H1 (cell line): ENCODE data around the gene PACC1. TPM values are rescaled to one million over a fixed set of nuclear protein-coding genes. Genes with fewer than 3 reads are reported as not detected.

Source experiments
- CTCF ChIA-PET: fragments of 300-600 bp; sonication (Branson Sonifier 250); formaldehyde crosslinking; loops from one replicate; lab custom pipeline; 2021; ENCODE audit not compliant: partially characterized antibody; lab: Charles Lee
- POLR2A ChIA-PET: fragments of 300-600 bp; sonication (Branson Sonifier 250); formaldehyde crosslinking; loops from one replicate; lab custom pipeline; 2021; ENCODE audit warnings: inconsistent platforms; ENCODE audit not compliant: partially characterized antibody; lab: Charles Lee
- DNase-seq, 2 experiments: peaks; one replicate each; pipeline versions ENCODE4 v3.0.0 to v3.0.0-alpha.2; 2010 to 2022; ENCODE audit warnings: low spot score in 2 of 2, low read depth in 1 of 2, mixed read lengths in 1 of 2
- FAIRE-seq: peaks from 2 replicates; lab custom pipeline; 2011; peaks lifted over from hg19 to GRCh38; lab: Jason Lieb, UNC
- H2AFZ ChIP-seq: 2 replicates; pipeline ENCODE4 v1.8.1; 2012; ENCODE audit warnings: low read length, inconsistent platforms
- H2AK5ac ChIP-seq: 2 replicates; pipeline ENCODE4 v1.6.1; 2013; ENCODE audit warnings: low read depth, low read length
- H2BK120ac ChIP-seq: replicated peaks from 2 replicates; pipeline ENCODE3; 2013; ENCODE audit warnings: low read depth, low read length, inconsistent platforms
- H2BK12ac ChIP-seq: 2 replicates; pipeline ENCODE4 v1.6.1; 2013; ENCODE audit warnings: low read depth, low read length
- H2BK15ac ChIP-seq: 2 replicates; pipeline ENCODE4 v1.6.1; 2013; ENCODE audit warnings: low read length
- H2BK20ac ChIP-seq: 2 replicates; pipeline ENCODE4 v1.6.1; 2013; ENCODE audit warnings: low read length
- H2BK5ac ChIP-seq: 2 replicates; pipeline ENCODE4 v1.6.1; 2013; ENCODE audit warnings: low read depth, low read length
- H3K14ac ChIP-seq: 2 replicates; pipeline ENCODE4 v1.6.1; 2013; ENCODE audit warnings: inconsistent platforms; ENCODE audit not compliant: insufficient read length
- H3K18ac ChIP-seq: 2 replicates; pipeline ENCODE4 v1.6.1; 2013; ENCODE audit warnings: low read length; ENCODE audit errors: extremely low read depth
- H3K23ac ChIP-seq: 2 replicates; pipeline ENCODE4 v1.6.1; 2013; ENCODE audit warnings: inconsistent platforms; ENCODE audit not compliant: insufficient read length
- H3K23me2 ChIP-seq: 2 replicates; pipeline ENCODE4 v1.6.1; 2013; ENCODE audit warnings: low read depth, low read length
- H3K27ac ChIP-seq: 2 replicates; pipeline ENCODE4 v1.6.1; 2011; ENCODE audit warnings: low read depth, low read length, inconsistent platforms
- H3K27me3 ChIP-seq, 4 experiments: replicated peaks in 1 of 4; 1 replicate in 1 of 4; 2 replicates in 3 of 4; pipeline versions ENCODE4 v1.6.1 to v1.8.1; 2011 to 2013; ENCODE audit warnings: low read length in 3 of 4, mild to moderate bottlenecking in 3 of 4, inconsistent platforms in 2 of 4, mixed read lengths in 2 of 4, moderate library complexity in 1 of 4; ENCODE audit not compliant: control insufficient read depth in 3 of 4, insufficient read depth in 3 of 4; ENCODE audit errors: extremely low read depth in 1 of 4
- H3K36me3 ChIP-seq, 4 experiments: 2 replicates each; pipeline versions ENCODE4 v1.6.1 to v1.8.1; 2011 to 2013; ENCODE audit warnings: mild to moderate bottlenecking in 4 of 4, low read length in 3 of 4, moderate library complexity in 2 of 4, control low read depth in 1 of 4, inconsistent platforms in 1 of 4; ENCODE audit not compliant: insufficient read depth in 4 of 4, control insufficient read depth in 2 of 4
- H3K4ac ChIP-seq: replicated peaks from 2 replicates; pipeline ENCODE3; 2013; ENCODE audit warnings: low read length, low read depth, mixed read lengths, inconsistent platforms; ENCODE audit not compliant: insufficient read length
- H3K4me1 ChIP-seq, 4 experiments: replicated peaks in 1 of 4; 1 replicate in 1 of 4; 2 replicates in 3 of 4; pipeline versions ENCODE4 v1.6.1 to v1.8.1; 2011 to 2013; ENCODE audit warnings: low read length in 3 of 4, inconsistent platforms in 2 of 4, mixed read lengths in 1 of 4; ENCODE audit not compliant: insufficient read depth in 4 of 4, control insufficient read depth in 3 of 4
- H3K4me2 ChIP-seq, 2 experiments: 2 replicates each; pipeline versions ENCODE4 v1.6.1 to v1.8.1; 2011 to 2013; ENCODE audit warnings: low read depth in 2 of 2, low read length in 2 of 2, control low read depth in 1 of 2, inconsistent platforms in 1 of 2, mild to moderate bottlenecking in 1 of 2; ENCODE audit not compliant: insufficient read depth in 1 of 2
- H3K4me3 ChIP-seq, 4 experiments: fragments of 200-600, 300-600 bp in 1 of 4; sonication (generic), shearing (Covaris generic), sonication (Bioruptor Twin) in 1 of 4; 2 replicates each; pipeline versions ENCODE4 v1.5.1 to v1.8.1; 2011 to 2016; ENCODE audit warnings: low read length in 4 of 4, low read depth in 3 of 4, control low read depth in 2 of 4, inconsistent platforms in 2 of 4, mild to moderate bottlenecking in 2 of 4, mixed read lengths in 1 of 4, moderate library complexity in 1 of 4; ENCODE audit not compliant: insufficient read depth in 2 of 4; ENCODE audit errors: extremely low read depth in 1 of 4
- H3K56ac ChIP-seq: replicated peaks from 2 replicates; pipeline ENCODE3; 2013; ENCODE audit warnings: low read depth, mild to moderate bottlenecking, mixed read lengths, low read length, inconsistent platforms; ENCODE audit not compliant: insufficient read length
- H3K79me1 ChIP-seq: 2 replicates; pipeline ENCODE4 v1.6.1; 2013; ENCODE audit warnings: low read depth, low read length, control low read depth
- H3K79me2 ChIP-seq, 2 experiments: 2 replicates each; pipeline versions ENCODE4 v1.6.1 to v1.8.1; 2012 to 2013; ENCODE audit warnings: low read length in 2 of 2, mild to moderate bottlenecking in 2 of 2, inconsistent platforms in 1 of 2; ENCODE audit not compliant: insufficient read depth in 2 of 2, control insufficient read depth in 1 of 2
- H3K9ac ChIP-seq, 4 experiments: replicated peaks in 1 of 4; 1 replicate in 1 of 4; 2 replicates in 3 of 4; pipeline versions ENCODE4 v1.6.1 to v1.8.1; 2011 to 2013; ENCODE audit warnings: low read depth in 3 of 4, low read length in 3 of 4, control low read depth in 2 of 4, mild to moderate bottlenecking in 2 of 4, moderate library complexity in 2 of 4, inconsistent platforms in 1 of 4; ENCODE audit errors: extremely low read depth in 1 of 4
- H3K9me3 ChIP-seq, 2 experiments: 2 replicates each; pipeline versions ENCODE4 v1.6.1 to v1.8.1; 2012 to 2013; ENCODE audit warnings: mild to moderate bottlenecking in 2 of 2, moderate library complexity in 2 of 2, control low read depth in 1 of 2, inconsistent platforms in 1 of 2, low read depth in 1 of 2, low read length in 1 of 2, mixed read lengths in 1 of 2; ENCODE audit not compliant: insufficient read depth in 2 of 2
- H4K20me1 ChIP-seq, 2 experiments: replicated peaks in 1 of 2; 2 replicates each; pipeline versions ENCODE3 to v1.8.1; 2011 to 2013; ENCODE audit warnings: inconsistent platforms in 2 of 2, low read length in 2 of 2, mild to moderate bottlenecking in 1 of 2; ENCODE audit not compliant: insufficient read depth in 2 of 2, control insufficient read depth in 1 of 2
- H4K5ac ChIP-seq: 2 replicates; pipeline ENCODE4 v1.6.1; 2013; ENCODE audit warnings: low read length, low read depth, mixed read lengths, inconsistent platforms; ENCODE audit not compliant: insufficient read length
- H4K8ac ChIP-seq: 2 replicates; pipeline ENCODE4 v1.8.0; 2013; ENCODE audit warnings: mild to moderate bottlenecking, moderate library complexity, low read length, inconsistent platforms; ENCODE audit not compliant: insufficient read depth; ENCODE audit errors: extremely low read depth
- H4K91ac ChIP-seq: replicated peaks from 2 replicates; pipeline ENCODE3; 2013; ENCODE audit warnings: low read length, mixed read lengths, inconsistent platforms; ENCODE audit not compliant: insufficient read length
- ATF2 ChIP-seq: IDR thresholded peaks from 2 replicates; pipeline ENCODE4 v1.6.1; 2012; ENCODE audit warnings: low read length, inconsistent platforms
- CEBPB ChIP-seq: IDR thresholded peaks from 2 replicates; pipeline ENCODE4 v1.6.1; 2012; ENCODE audit warnings: low read depth, low read length
- E2F6 ChIP-seq: IDR thresholded peaks from 2 replicates; pipeline ENCODE4 v1.6.1; 2012; ENCODE audit warnings: inconsistent platforms
- KDM1A ChIP-seq: fragments of 200-600, 300-600 bp; sonication (generic); IDR thresholded peaks from 2 replicates; pipeline ENCODE4 v1.7.1; 2016; ENCODE audit warnings: mild to moderate bottlenecking, low read length, borderline replicate concordance
- KDM4A ChIP-seq: IDR thresholded peaks from one replicate; pipeline ENCODE4 v1.7.1; 2012; ENCODE audit warnings: low read depth, mild to moderate bottlenecking, moderate library complexity, low read length, inconsistent platforms; ENCODE audit not compliant: severe bottlenecking
- KDM5A ChIP-seq: fragments of 200-600 bp; IDR thresholded peaks from 2 replicates; pipeline ENCODE4 v1.7.1; 2012; ENCODE audit warnings: mild to moderate bottlenecking, low read length, inconsistent platforms, mixed read lengths
- POLR2AphosphoS5 ChIP-seq: IDR thresholded peaks from 2 replicates; pipeline ENCODE4 v1.6.1; 2011; ENCODE audit warnings: low read depth, low read length
- RAD21 ChIP-seq, 2 experiments: IDR thresholded peaks in 1 of 2; conservative IDR thresholded peaks in 1 of 2; 2 replicates each; pipeline ENCODE4 v1.6.1; 2011; ENCODE audit warnings: low read depth in 2 of 2, low read length in 2 of 2, improper control_type of control experiment in 1 of 2, inconsistent platforms in 1 of 2, mild to moderate bottlenecking in 1 of 2, moderate library complexity in 1 of 2
- SIRT6 ChIP-seq: IDR thresholded peaks from one replicate; pipeline ENCODE4 v1.7.1; 2012; ENCODE audit warnings: low read length, inconsistent platforms
- SP4 ChIP-seq: IDR thresholded peaks from 2 replicates; pipeline ENCODE4 v1.6.1; 2012; ENCODE audit warnings: low read length, inconsistent platforms
- SRF ChIP-seq: IDR thresholded peaks from 2 replicates; pipeline ENCODE4 v1.6.1; 2011; ENCODE audit warnings: mild to moderate bottlenecking, low read depth, low read length, moderate library complexity
- ZNF274 ChIP-seq: IDR thresholded peaks from 2 replicates; pipeline ENCODE4 v1.7.0; 2012; ENCODE audit warnings: low read length, borderline replicate concordance; ENCODE audit errors: extremely low read depth
- WGBS, 2 experiments: shearing (Covaris generic) in 1 of 2; methylation state at CpG; one replicate each; pipeline versions ENCODE4 v1.1.6 to v1.1.7; 2013 to 2015; ENCODE audit warnings: low lambda C conversion rate in 2 of 2, mixed read lengths in 2 of 2, inconsistent platforms in 1 of 2, low coverage in 1 of 2, missing lambda C conversion rate in 1 of 2; ENCODE audit not compliant: insufficient replicate concordance in 2 of 2, insufficient coverage in 1 of 2, insufficient read length in 1 of 2; ENCODE audit errors: extremely low coverage in 1 of 2, missing lambda C conversion rate in 1 of 2; 5-methylcytosine and 5-hydroxymethylcytosine counted together
- polyA plus RNA-seq, 7 experiments: library from polyadenylated mRNA; depleted of rRNA in 3 of 7; stranded (reverse) in 5 of 7; unstranded in 2 of 7; fragments of >200 nt in 5 of 7; fragments of 200-250 nt in 2 of 7; gene quantifications; 1 replicate in 5 of 7; 2 replicates in 1 of 7; 4 replicates in 1 of 7; pipeline versions ENCODE4 v1.2.1 to v1.2.3, GENCODE V29; 2011 to 2013; ENCODE audit warnings: missing spikeins in 2 of 7, mixed read lengths in 2 of 7
- total RNA-seq: library from RNA; stranded (reverse); fragmentation: NEBNext Ultra II Directional; extraction: Animal tissue kit (Norgen Biotek cat#: 25700); gene quantifications from 2 replicates; pipeline ENCODE4 v1.2.1, GENCODE V29; 2021

The PACC1 gene
- total and polyA plus RNA-seq, 2 of the 8 experiments (the other 6 are each of a cell fraction or from before 2014, with no cell fraction given) = 18.8 to 23.5 TPM

- Histone ChIP-seq H4K20me1 (peaks cover 3 to 5% of the 10 kb centered on the region in 2 experiments), H4K8ac (no peak overlapping the region), H2BK120ac (no peak overlapping the region), H3K4ac (no peak overlapping the region), H4K91ac (no peak overlapping the region), H3K27ac (no peak overlapping the region), H3K18ac (no peak overlapping the region), H3K9me3 (no peaks in the 10 kb centered on the region), H2AK5ac (no peak overlapping the region), H2BK15ac (no peak overlapping the region), H3K4me3 (no peak overlapping the region), H4K5ac (no peak overlapping the region), H3K4me1 (no peaks in the 10 kb centered on the region), H3K56ac (no peak overlapping the region), H3K9ac (no peak overlapping the region), H3K23ac (no peak overlapping the region), H3K79me1 (no peaks in the 10 kb centered on the region), H2BK20ac (no peak overlapping the region), H2BK5ac (no peak overlapping the region), H3K79me2 (no peaks in the 10 kb centered on the region), H3K4me2 (no peak overlapping the region), H3K14ac (no peak overlapping the region), H3K36me3 (peaks cover 5 to 25% (median 15%) of the 10 kb centered on the region in 4 experiments), H2AFZ (no peak overlapping the region), H3K23me2 (no peaks in the 10 kb centered on the region), H2BK12ac (no peak overlapping the region), H3K27me3 (no peaks in the 10 kb centered on the region)
- 95% methylated on average over 7 of the region's 7 CpGs; no CpG with 5 or more reads in 1 of the 2 experiments for WGBS, 2 experiments
- CTCF ChIA-PET = interaction anchor here (0.7 to 7.5 kb wide), 7 partner anchors 9 to 305 kb away, joined by 3 to 95 read pairs (median 33); no protein-coding TSS in a partner anchor
- DNase-seq (no peak), FAIRE-seq (no peak)
- POLR2A ChIA-PET = interaction anchor here (0.6 kb wide), 1 partner anchor 469 kb away, joined by 3 read pairs; no protein-coding TSS in a partner anchor
- TF ChIP-seq SP4 (no peak), SRF (no peak), E2F6 (no peak), KDM1A (no peak), KDM5A (no peak), SIRT6 (no peak), RAD21 (IDR thresholded peaks at IDR 0.05 in 1 of 2, conservative IDR thresholded peaks at IDR 0.05 in 1 of 2; ENCODE audit: low read depth in 2 of 2, low read length in 2 of 2) (no peak), ZNF274 (no peak), POLR2AphosphoS5 (no peak), CEBPB (no peak), ATF2 (no peak), KDM4A (no peak)
Measured at GRCh38 chr1:212364985-212365384, 49.7 kb downstream of the PACC1 start.
